SK-MEL-5 (cell line): Measurements from ENCODE around the gene ADAMTS10. TPM values are rescaled to one million over a fixed set of nuclear protein-coding genes. Genes with fewer than 3 reads are reported as not detected.
"Not testable (repeated sequence)": the region's sequence is repeated elsewhere in the genome, so short reads cannot be mapped to it uniquely, and the experiment has no call there.

Source experiments
- DNase-seq: peaks from one replicate; pipeline ENCODE4 v3.0.0-alpha.2; 2016; ENCODE audit warnings: low read depth, low spot score
- in situ Hi-C: cut with HindIII; loops from 2 replicates; pipeline ENCODE4 v1.10.0; 2016; ENCODE audit warnings: low sequenced_read_pairs, high pct_unique_total_duplicates, low pct_unique_long_range_greater_than_20kb
- total RNA-seq: library from RNA; depleted of rRNA; stranded (reverse); fragments of >200 nt; shearing (Covaris generic); gene quantifications from 2 replicates; pipeline ENCODE4 v1.2.3, GENCODE V29; 2014

The ADAMTS10 gene
- total RNA-seq, 1 experiment from 2014 or later: not detected

DNA sequence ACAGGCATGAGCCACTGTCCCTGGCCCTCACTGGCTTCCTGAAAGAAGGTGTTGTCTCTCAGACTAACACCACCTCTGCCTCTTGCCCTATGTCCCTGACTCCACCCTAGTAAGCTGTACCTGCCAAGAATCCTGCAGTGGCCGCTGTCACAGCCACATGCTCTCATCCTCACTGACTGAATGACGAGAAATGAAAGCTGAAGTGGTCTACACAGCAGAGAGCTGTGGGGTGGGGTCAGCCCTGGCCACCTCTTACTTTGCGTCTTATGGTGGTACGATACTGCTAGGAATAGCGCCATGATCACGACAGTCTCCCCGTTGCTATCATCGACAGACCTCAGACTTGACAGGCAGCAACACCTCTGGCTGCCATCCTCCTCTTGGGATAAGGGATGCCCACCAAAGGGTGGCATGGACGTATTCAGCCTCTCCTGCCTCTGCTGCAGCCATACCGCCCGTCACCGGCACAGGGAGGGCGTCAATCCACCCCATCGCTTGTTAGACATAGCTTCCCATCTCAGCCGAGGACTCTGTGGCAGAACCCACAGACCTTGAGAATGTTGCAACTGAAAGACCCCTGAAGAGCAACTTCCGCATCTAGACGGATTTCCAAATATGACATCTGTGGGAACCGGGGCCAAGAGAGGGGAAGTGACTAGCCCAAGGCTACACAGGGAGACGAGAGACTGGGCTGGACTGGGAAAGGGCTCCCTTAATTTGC, 34.1 kb downstream of the ADAMTS10 start:
- in situ Hi-C loops: no loop called here
- no peak for DNase-seq

DNA sequence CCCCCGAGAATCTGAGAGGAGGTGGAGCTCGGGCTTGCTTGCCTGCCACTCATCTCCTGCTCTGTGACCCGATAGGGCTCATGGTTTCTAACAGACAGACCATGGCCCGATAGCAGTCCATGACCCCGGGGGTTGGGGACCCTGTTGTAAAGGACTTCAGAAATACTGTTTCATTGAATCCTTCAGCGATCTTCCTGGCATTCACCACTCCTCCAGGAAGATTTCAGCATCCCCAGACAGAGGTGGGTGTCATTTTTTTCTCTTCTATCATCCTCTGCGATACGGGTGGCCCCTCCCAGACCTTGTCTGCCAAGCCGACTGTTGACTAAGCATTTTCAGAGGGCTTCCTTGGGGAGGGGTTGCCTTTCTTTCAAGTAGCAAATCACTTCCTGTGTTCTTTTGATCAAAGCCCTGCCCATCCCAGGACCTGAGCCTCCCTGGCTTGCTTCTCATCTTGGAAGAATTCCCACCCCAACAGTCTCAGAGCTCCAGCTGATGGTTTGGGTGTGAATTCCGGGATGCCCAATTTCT, 35.0 kb downstream of the ADAMTS10 start:
- in situ Hi-C loops: no loop called here
- DNase-seq: no peak

DNA sequence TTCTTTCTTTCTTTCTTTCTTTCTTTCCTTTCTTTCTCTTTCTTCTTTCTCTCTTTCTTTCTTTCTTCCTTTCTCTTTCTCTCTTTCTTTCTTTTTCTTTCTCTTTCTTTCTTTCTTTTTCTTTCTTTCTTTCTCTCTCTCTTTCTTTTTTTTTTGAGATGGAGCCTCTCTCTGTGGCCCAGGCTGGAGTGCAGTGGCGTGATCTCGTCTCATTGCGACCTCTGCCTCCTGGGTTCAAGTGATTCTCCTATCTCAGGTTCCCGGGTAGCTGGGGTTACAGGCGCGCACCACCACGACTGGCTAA, 35.9 kb downstream of the ADAMTS10 start:
- in situ Hi-C loops, DNase-seq: not testable (repeated sequence)

DNA sequence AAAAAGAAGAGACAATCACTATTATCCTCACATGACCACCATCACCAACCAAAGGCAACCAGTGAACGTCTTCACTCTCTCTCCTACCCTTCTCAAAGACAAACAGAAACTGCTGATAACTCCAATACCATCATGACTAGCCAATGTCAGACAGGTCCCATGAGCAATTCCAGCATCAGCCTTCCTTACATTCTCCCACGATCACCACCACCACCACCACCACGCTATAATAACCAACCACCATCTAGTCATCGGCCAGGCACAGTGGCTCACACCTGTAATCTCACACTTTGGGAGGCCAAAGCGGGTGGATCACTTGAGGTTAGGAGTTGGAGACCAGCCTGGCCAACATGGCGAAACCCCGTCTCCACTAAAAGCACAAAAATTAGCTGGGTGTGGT, 37.2 kb downstream of the ADAMTS10 start:
- in situ Hi-C loops: no loop called here
- DNase-seq: no peak

DNA sequence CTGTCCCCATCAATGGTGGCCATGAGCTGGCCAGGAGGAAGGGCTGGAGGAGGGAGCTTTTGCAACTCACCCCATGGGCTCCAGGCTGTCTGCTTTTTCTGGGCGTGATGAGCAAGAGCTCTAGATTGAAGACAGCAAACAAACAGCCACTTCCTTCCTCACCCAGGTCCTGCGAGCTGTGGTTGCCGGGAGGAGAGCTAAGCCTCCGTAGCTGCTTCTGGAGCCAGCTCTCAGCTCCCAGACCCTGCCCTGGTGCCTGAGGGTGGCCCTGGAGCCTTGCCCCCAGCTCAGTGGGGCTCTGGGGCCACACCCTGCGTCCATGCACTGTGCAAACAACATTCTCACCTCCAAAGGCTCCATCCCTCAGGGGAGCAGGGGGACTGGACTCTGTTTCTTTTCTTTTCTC, 39.5 kb downstream of the ADAMTS10 start:
- in situ Hi-C loops: no loop called here
- no peak for DNase-seq

DNA sequence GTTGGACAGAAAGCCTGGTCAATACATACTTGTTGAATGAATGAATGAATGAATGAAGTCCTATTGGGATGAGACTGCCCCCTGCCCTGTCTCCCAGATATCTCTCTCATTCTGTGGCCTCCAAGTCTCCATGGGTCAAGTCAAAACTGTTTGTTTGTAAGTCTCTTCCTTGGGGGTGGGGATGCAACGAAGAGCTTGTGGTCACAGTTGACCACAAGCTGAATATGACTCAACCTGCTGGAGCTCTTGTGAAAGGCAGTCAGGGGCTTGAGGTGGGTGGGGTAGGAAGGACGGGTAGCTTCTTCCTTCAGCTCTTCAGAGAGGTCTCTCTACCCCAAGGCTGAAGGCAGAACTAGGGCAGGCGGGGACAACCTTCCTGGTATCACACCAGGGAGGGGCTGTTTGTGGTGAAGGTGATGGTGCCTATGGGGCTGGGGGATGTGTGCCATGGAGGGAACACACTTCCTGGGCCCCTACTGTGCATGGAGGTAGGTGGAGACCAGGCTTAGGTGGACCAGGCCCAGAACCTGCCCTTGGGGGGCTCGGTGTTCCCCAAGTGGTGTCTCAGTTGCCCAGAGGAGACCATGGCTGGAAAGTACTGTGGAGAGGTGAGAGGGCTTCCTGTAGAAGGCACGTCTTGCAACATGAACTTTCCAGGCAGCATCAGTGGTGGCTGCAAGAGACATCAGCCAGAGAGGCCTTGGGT, 41.3 kb downstream of the ADAMTS10 start:
- in situ Hi-C loops: no loop called here
- peak; percentile 62 for DNase-seq

DNA sequence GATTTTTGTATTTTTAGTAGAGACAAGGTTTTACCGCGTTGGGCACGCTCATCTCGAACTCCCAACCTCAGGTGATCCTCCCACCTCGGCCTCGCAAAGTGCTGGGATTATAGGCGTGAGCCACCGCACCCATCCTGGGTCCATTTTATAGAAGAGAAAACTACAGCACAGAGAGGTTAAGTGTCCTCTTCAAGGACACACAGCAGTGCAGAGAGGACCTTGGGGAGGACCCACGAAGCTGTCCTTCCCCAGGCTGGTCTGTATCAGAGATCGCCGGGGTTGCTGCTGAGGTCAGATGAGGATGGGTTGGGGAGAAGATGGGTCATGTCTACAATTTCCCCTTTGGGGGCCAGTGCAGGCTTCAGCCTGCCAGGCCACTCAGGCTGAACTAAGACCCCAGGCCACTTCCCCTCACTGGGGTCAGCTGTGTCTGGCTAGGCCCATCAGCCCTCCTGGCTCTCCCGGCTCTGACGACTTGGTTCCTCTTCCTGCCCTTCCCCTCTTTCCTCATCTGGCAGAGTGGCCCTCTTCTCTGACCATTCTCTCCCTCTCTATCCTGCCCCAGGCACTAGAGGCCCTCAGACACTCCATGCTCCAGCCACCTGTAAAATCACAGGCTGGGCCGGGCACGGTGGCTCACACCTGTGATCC, 42.9 kb downstream of the ADAMTS10 start:
- in situ Hi-C loops: no loop called here
- DNase-seq: no peak

DNA sequence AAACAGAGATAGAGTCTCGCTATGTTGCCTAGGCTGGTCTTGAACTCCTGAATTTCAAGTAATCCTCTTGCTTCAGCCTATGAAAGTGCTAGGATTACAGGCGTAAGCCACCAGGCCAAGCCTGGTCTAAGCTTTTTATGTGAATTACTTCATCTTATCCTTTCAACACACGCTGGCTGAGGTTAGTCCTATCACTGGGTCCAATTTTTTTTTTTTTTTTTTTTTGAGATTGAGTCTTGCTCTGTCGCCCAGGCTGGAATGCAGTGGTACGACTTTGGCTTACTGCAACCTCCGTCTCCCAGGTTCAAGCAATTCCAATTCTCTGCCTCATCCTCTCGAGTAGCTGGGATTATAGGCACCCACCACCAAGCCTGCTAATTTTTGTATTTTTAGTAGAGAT, 43.7 kb downstream of the ADAMTS10 start:
- in situ Hi-C loops: no loop called here
- DNase-seq: no peak

DNA sequence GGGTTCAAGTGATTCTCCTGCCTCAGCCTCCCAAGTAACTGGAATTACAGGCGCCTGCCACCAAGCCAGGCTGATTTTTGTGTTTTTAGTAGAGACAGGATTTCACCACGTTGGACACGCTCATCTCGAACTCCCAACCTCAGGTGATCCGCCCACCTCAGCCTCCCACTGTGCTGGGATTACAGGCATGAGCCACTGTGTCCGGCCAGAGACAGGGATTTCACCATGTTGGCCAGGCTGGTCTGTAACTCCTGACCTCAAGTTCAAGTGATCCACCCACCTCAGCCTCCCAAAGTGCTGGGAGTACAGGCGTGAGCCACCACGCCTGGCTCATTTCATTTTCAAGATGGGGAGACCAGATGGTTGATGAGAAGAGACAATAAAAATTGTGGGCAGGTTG, 45.6 kb downstream of the ADAMTS10 start:
- in situ Hi-C loops: not testable (repeated sequence)

DNA sequence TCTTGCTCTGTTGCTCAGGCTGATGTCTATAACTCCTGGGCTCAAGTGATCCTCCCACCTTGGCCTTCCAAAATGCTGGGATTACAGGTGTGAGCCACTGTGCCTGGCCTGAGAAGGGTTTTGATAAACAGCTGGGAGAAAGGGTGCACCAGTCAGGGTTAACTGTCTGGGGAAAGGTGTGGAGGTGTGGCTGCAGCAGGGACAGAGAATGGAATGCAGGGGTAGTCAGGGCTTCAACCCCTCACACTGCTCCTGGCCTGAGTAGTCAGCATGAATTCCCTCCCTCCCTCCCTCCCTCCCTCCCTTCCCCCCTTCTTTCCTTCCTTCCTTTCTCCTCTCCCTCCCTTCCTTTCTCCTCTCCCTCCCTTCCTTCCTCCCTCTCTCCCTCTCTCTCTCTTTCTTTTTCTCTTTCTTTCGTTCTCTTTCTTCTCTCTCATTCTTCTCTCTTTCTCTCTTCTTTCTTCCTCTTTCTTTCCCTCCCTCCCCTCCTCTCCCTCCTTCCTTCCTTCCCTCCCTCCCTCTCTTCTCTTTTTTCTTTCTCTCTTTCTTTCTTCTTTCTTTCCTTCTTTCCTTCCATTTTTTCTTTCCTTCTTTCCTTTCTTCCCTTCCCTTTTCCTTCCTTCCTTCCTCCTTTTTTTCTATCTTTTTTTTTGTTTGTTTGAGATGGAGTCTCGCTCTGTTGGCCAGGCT, 49.3 kb downstream of the ADAMTS10 start:
- no peak for DNase-seq
- in situ Hi-C loops: no loop called here

More for the DNA sequence above, 45.6 kb downstream of the ADAMTS10 start:
- not testable (repeated sequence) for DNase-seq

DNA sequence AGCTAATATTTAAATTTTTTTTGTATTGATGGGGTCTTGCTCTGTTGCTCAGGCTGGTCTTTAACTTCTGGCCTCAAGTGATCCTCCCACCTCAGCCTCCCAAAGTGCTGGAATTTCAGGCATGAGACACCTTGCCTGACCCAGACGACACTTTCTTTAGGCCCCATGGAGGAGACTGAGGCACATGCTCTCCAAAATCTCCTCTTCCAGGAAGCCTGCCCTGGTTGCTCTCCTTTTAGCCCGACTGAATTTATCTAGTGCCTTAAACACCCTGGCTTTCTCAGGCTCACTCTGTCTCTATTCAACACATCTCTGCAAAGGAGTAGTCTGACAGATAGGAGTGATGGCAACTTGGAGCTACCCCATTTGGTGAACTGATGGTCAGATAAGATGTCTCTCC, 52.2 kb downstream of the ADAMTS10 start:
- DNase-seq: no peak
- in situ Hi-C loops: no loop called here

DNA sequence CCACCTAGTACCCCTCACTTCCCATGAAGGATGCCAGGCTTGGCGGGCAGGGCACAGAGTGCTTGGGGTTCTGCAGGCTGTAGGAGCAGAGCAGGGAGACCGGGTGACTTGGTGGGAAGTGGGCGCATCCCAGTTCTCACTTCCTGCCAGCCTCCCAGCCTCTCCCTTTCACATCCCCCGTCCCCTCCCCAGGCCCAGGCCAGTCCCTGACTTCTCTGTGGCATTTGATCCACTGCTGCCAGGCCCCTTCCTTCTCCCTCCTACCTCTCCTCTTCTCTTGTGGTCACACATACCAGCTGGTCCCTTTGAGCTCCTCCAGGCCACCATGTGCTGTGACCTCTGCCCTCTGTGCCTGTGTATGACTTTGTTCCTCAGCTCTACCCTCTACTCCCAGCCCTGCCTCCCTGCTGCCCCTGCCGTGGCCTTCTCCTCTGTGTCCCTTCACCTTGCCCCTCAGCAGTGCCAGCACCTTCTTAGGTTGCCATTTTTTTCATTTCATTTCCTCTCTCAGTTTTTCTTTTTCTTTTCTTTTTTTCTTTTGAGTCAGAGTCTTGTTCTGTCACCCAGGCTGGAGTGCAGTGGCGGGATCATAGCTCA, 52.8 kb downstream of the ADAMTS10 start:
- in situ Hi-C loops: no loop called here
- no peak for DNase-seq

DNA sequence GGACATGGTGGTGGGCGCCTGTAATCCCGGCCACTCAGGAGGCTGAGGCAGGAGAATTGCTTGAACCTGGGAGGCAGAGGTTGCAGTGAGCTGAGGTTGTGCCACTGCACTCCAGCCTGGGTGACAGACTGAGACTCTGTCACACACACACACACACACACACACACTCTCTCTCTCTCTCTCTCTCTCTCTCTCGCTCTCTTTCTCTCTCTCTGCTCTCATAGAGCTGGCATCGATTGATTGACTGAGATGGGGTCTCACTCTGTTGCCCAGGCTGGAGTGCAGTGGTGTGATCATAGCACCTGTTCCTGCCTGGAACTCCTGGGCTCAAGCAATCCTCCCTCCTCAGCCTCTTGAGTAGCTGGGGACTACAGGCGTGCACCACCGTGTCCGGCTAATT, 56.8 kb downstream of the ADAMTS10 start:
- DNase-seq, in situ Hi-C loops: not testable (repeated sequence)

DNA sequence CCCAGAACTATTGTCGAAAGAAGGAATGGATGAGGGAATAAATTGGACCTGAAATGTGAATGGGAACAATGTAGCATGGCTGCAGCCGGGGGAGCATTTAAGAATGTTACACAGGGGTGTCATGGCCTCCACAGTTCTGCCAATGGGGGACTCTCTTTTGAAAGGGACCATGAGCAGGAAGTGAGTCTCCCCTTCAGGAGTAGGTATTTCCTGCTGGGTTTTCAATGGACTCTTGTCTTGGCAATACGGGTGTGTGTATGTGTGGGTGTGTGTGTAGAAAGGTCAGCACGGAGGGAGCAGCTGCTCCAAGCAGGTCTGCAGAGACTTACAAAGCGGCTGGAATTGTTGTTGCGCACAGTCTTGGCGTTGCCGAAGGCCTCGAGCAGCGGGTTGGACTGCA, 57.7 kb downstream of the ADAMTS10 start:
- in situ Hi-C loops: no loop called here

DNA sequence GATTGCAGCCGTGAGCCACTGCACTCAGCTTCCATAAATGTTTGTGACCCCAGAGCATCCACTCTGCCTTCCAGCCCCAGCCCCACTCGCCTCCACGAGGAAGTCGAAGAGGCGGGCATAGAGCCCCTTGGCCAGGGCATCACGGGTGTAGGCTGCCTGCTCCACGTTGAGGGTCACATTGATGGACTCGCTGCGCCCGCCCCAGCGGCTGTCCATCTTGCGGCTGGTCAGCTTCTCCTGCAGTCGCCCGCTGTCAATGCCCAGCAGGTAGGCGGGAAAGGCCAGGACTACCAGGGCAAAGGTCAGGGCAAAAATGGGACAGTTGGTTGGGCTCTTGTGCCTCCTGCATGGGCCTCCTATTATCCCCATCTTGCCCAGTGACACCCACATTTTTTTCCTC, 60.4 kb downstream of the ADAMTS10 start:
- DNase-seq: no peak
- in situ Hi-C loops: no loop called here

More for the DNA sequence above, 57.7 kb downstream of the ADAMTS10 start:
- peak; percentile 66 for DNase-seq

DNA sequence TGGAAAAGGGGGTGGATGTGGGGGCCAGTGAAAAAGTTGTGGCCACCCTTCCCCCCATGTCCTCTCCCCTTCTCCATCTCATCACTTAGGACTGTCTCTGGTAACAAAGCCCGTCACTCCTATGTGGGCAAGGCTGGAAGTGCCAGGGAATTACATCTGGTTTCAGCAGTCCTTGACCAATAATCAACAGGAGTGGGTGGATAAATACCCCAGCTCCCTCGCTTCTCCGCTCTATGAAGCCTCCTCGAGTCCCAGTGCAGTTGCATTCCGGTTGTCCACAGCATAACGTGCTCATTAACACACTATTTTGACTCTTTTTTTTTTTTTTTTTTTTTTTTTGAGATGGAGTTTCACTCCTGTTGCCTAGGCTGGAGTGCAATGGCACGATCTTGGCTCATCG, 64.8 kb downstream of the ADAMTS10 start:
- no peak for DNase-seq
- in situ Hi-C loops: no loop called here

DNA sequence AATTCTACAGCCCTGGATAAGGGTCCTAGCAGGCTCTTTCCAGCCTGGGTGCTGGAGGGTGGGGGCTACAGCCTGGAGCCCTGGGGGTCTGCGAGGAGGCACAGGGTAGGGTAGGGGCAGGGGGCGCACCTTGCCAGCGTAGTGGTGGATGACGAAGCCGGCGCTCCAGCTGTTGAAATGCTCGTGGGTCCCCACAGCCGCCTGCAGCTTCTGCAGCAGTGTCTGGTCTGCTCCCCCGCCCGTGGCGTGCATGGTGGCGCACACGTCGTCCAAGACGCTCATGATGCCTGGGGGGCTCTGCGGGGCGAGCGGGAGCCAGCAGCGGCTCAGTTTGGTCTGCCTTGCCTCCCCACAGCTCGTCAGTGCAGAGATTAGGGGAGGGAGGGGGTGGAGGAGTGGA, 66.3 kb downstream of the ADAMTS10 start:
- DNase-seq: no peak
- in situ Hi-C loops: no loop called here
